Epithelial cell of proximal tubule (primary cell): ENCODE data around the gene IGSF10. TPM values are rescaled to one million over a fixed set of nuclear protein-coding genes. Genes with fewer than 3 reads are reported as not detected.
A peak's percentile ranks its signal among the peaks of the same experiment; 100 is the strongest.

Experiments used
- DNase-seq: peaks from one replicate; pipeline ENCODE4 v3.0.0-alpha.2; 2011; ENCODE audit warnings: low read depth
- H3K4me3 ChIP-seq: 2 replicates; pipeline ENCODE4 v1.5.1; 2011; ENCODE audit warnings: low read depth, mild to moderate bottlenecking, low read length
- CTCF ChIP-seq: conservative IDR thresholded peaks from 2 replicates; pipeline ENCODE4 v1.5.1; 2012; ENCODE audit warnings: low read depth, mild to moderate bottlenecking, low read length
- total RNA-seq: library from RNA; depleted of rRNA; stranded (reverse); fragments of >200 nt; gene quantifications from 2 replicates; pipeline ENCODE4 v1.2.3, GENCODE V29; 2015

IGSF10 gene
- total RNA-seq, 1 donor from 2014 or later = under 0.01 TPM

- no peak overlapping the region for H3K4me3 ChIP-seq
- TF ChIP-seq CTCF = no peak
- DNase-seq = no peak
Measured at GRCh38 chr3:151445273-151446001, 15.4 kb downstream of the IGSF10 start.

GRCh38 chr3:151443583-151443982, 17.3 kb downstream of the IGSF10 start:
- DNase-seq = no peak
- H3K4me3 ChIP-seq = no peak overlapping the region
- no peak for TF ChIP-seq CTCF

- no peak overlapping the region for H3K4me3 ChIP-seq
- DNase-seq = no peak
- no peak for TF ChIP-seq CTCF
Measured at GRCh38 chr3:151440940-151441339, 19.9 kb downstream of the IGSF10 start.

- TF ChIP-seq CTCF = peak; percentile 78
- no peak overlapping the region for H3K4me3 ChIP-seq
- DNase-seq = peak; percentile 26
Measured at GRCh38 chr3:151439652-151440125, 21.2 kb downstream of the IGSF10 start.

- no peak for DNase-seq
- H3K4me3 ChIP-seq = no peak overlapping the region
- TF ChIP-seq CTCF = no peak
Measured at GRCh38 chr3:151437906-151438305, 23.0 kb downstream of the IGSF10 start.

GRCh38 chr3:151436675-151437446, 24.0 kb downstream of the IGSF10 start:
- no peak for TF ChIP-seq CTCF
- no peak for DNase-seq
- no peak overlapping the region for H3K4me3 ChIP-seq
